ENCODE data around the gene TRPM5. TPM values are rescaled to one million over a fixed set of nuclear protein-coding genes. Genes with fewer than 3 reads are reported as not detected.

Gene TRPM5
- total RNA-seq, 1 experiment from 2014 or later: not detected

- no peak for DNase-seq (ENCODE audit: low read depth)
These were observed 26.9 kb upstream of the TRPM5 start for GRCh38 chr11:2471048-2471803.

GRCh38 chr11:2470495-2470894, 26.2 kb upstream of the TRPM5 start:
- no peak for DNase-seq (ENCODE audit: low read depth)

- no peak for DNase-seq (ENCODE audit: low read depth)
These were observed 24.3 kb upstream of the TRPM5 start for GRCh38 chr11:2468363-2469235.

GRCh38 chr11:2467695-2468055, 23.4 kb upstream of the TRPM5 start:
- DNase-seq (ENCODE audit: low read depth): no peak

GRCh38 chr11:2466869-2467694, 22.8 kb upstream of the TRPM5 start:
- DNase-seq (ENCODE audit: low read depth): no peak

- DNase-seq (ENCODE audit: low read depth): no peak
These were observed 21.9 kb upstream of the TRPM5 start for GRCh38 chr11:2466069-2466801.

GRCh38 chr11:2465202-2466068, 21.1 kb upstream of the TRPM5 start:
- no peak for DNase-seq (ENCODE audit: low read depth)

- DNase-seq (ENCODE audit: low read depth): no peak
These were observed 20.3 kb upstream of the TRPM5 start for GRCh38 chr11:2464451-2465165.

GRCh38 chr11:2463766-2464277, 19.5 kb upstream of the TRPM5 start:
- DNase-seq (ENCODE audit: low read depth): no peak

- no peak for DNase-seq (ENCODE audit: low read depth)
These were observed 18.9 kb upstream of the TRPM5 start for GRCh38 chr11:2462986-2463765.

- no peak for DNase-seq (ENCODE audit: low read depth)
These were observed 18.2 kb upstream of the TRPM5 start for GRCh38 chr11:2462543-2462985.

GRCh38 chr11:2461956-2462542, 17.7 kb upstream of the TRPM5 start:
- DNase-seq (ENCODE audit: low read depth): no peak

- no peak for DNase-seq (ENCODE audit: low read depth)
These were observed 17.1 kb upstream of the TRPM5 start for GRCh38 chr11:2461253-2461955.

GRCh38 chr11:2460540-2461252, 16.4 kb upstream of the TRPM5 start:
- no peak for DNase-seq (ENCODE audit: low read depth)

GRCh38 chr11:2459796-2460531, 15.7 kb upstream of the TRPM5 start:
- no peak for DNase-seq (ENCODE audit: low read depth)

- no peak for DNase-seq (ENCODE audit: low read depth)
These were observed 14.9 kb upstream of the TRPM5 start for GRCh38 chr11:2459016-2459725.
